Stimulated activated CD4-positive, alpha-beta T cell treated with anti-CD3 and anti-CD28 coated beads, Interleukin-4, amount 100 ng/mL, for 1 hour (primary cell): ENCODE data around the gene STAT2.
"Not testable (repeated sequence)": the region's sequence is repeated elsewhere in the genome, so short reads cannot be mapped to it uniquely, and the experiment has no call there.

Experiments
- DNase-seq: peaks from one replicate; pipeline ENCODE4 v3.0.0-alpha.2; 2020

STAT2 gene

GRCh38 chr12:56359851-56360767, at the start of gene STAT2:
Gene STAT2, minus strand, starts transcription at chr12:56360107. Its CDS starts 3,536 bp downstream, at chr12:56356571.
- peak; percentile 98 for DNase-seq

- DNase-seq, result no peak
Measured at GRCh38 chr12:56408799-56409417, 49.0 kb upstream of the STAT2 start.

DNA sequence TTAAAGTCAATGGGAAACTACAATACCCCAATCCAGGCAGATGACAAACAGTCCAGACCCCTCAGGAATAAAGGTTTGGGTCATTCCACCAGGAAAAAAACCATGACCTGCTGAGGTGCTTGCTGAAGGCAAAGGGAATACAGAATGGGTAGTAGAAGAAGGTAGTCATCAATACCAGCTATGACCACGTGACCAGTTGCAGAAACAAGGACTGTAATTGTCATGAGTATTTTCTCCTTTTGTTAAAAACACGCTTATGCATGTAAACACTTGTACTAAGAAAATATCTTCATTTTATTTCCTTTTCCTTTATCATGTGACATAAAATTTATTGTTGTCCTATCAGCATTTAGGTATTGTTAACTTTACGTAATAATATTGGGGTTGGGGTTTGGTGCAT, 44.3 kb upstream of the STAT2 start:
- DNase-seq, result not testable (repeated sequence)

DNA sequence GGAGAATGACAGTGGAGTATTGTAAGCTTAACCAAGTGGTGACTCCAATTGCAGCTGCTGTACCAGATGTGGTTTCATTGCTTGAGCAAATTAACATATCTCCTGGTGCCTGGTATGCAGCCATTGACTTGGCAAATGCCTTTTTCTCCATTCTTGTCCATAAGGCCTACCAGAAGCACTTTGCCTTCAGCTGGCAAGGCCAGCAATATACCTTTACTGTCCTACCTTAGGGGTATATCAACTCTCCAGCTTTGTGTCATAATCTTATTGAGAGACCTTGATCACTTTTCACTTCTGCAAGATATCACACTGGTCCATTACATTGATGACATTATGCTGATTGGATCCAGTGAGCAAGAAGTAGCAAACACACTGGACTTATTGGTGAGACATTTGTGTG, 41.7 kb upstream of the STAT2 start:
- not testable (repeated sequence) for DNase-seq

- not testable (repeated sequence) for DNase-seq
Measured at GRCh38 chr12:56401125-56401524, 41.2 kb upstream of the STAT2 start.

DNA sequence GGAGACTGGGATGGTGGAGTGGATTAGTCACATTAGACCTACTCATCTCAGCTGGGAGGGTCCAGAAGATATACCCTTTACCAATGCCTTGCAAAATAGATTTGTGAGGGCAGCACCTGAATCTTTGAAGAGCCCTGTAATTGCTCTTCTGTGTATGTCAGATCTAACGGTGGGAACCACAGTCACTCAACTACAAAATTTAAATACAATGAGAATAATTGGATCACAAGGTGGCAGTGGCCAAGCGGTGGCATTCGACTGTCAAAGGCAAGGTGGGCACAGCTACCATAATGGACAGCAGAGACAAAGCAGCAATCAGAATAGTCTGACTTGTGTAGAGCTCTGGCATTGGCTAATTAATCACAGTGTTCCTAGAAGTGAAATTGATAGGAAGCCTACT, 39.6 kb upstream of the STAT2 start:
- not testable (repeated sequence) for DNase-seq

DNA sequence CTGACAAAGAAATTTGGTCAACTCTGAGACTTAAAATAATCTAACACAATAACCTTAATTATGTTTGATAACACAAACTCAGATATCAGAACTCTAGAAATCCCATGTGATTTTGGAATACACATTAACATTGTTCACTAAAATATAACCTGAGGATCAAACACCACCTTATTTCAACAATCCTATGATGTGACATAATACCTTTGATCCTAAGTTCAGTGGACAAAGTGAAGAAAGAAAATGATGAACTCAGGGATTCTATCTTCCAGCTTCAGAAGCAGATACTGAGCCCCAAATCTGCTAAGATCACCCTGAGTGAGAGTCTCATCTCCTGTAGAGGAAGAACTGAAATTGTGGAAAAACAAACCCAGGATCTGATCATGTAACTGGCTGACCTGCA, 38.4 kb upstream of the STAT2 start:
- no peak for DNase-seq

- no peak for DNase-seq
Measured at GRCh38 chr12:56392331-56392730, 32.4 kb upstream of the STAT2 start.

DNA sequence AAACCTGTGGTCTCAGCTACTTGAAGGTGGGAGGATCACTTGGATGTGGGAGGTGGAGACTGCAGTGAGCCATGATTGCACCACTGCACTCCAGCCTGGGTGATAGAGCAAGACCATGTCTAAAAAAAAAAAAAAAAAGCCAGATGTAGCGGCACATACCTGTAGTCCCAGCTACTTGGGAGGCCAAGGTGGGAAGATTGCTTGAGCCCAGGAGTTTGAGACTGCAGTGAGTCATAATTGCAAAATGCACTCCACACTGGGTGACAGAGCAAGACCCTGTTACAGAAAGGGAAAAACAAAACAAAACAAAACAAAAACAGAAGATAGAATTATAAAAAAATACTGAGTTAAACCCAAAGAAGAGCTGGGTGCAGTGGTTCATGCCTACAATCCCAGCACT, 31.8 kb upstream of the STAT2 start:
- no peak for DNase-seq

GRCh38 chr12:56389412-56389811, 29.5 kb upstream of the STAT2 start:
- DNase-seq, result no peak

GRCh38 chr12:56387152-56387736, 27.3 kb upstream of the STAT2 start:
- DNase-seq, result no peak

DNA sequence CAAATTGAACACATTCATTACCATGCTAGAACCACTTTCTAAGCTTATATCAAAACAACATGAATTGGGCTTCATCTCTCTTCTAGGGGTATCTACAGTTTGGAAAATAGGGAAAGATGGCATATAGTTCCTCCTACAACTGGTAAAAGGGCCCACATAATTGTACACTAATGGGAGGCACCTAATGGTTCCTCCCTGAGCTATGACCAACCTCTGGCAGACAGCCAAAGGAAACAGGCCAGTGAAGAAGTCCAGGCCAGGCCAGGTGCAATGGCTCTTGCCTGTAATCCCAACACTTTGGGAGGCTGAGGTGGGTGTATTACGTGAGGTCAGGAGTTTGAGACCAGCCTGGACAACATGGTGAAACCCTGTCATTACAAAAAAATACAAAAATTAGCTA, 26.0 kb upstream of the STAT2 start:
- no peak for DNase-seq

DNA sequence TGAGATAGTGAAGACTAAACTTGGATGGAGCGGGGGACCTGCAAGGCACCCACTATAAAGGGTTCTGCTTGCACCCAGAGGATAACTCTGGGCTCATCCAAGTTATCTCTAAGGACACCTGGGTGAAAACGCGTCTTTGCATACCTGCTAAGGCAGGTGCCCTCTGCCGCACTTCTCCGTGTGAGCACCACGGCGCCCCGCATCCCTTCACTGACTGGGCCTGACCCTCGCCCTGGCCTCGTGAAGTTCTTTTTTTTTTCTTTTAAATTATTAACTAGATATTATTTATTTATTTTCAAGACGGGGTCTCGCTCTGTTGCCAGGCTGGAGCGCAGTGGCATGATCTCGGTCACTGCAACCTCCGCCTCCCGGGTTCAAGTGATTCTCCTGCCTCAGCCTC, 22.7 kb upstream of the STAT2 start:
- no peak for DNase-seq

GRCh38 chr12:56377989-56378316, 18.0 kb upstream of the STAT2 start:
- DNase-seq, result no peak

DNA sequence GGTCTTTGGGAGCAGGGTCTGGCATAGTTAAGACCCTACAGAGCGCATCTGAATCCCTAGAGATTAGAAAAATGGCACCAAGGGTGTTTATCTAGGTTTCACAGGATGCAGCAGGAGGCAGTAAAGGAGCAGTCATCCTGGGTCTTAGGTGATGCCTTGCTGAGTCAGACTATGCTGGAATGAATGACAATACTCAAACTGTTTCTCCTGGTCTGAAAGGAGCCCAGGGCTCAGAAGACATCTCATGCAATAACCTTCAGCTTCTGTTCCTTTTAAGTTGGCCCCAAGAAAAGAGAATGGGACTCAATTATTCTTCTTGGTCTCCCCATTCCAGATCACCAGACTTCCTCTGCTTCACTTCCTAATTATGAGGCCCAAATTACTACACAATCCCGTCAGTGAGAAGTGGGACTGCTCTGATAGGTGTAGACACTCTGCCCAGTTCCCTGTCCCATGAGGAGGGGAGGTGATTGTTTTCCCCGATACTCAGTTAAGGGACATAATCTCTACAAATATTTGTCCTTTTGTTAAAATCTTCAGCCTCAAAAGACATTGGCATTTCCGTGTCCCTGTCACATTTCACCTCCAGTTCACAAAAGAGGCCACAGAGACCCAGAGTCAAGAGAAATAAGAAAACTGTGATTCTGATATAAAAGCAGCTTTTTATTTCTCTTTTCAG, 17.5 kb upstream of the STAT2 start:
- DNase-seq, result no peak

DNA sequence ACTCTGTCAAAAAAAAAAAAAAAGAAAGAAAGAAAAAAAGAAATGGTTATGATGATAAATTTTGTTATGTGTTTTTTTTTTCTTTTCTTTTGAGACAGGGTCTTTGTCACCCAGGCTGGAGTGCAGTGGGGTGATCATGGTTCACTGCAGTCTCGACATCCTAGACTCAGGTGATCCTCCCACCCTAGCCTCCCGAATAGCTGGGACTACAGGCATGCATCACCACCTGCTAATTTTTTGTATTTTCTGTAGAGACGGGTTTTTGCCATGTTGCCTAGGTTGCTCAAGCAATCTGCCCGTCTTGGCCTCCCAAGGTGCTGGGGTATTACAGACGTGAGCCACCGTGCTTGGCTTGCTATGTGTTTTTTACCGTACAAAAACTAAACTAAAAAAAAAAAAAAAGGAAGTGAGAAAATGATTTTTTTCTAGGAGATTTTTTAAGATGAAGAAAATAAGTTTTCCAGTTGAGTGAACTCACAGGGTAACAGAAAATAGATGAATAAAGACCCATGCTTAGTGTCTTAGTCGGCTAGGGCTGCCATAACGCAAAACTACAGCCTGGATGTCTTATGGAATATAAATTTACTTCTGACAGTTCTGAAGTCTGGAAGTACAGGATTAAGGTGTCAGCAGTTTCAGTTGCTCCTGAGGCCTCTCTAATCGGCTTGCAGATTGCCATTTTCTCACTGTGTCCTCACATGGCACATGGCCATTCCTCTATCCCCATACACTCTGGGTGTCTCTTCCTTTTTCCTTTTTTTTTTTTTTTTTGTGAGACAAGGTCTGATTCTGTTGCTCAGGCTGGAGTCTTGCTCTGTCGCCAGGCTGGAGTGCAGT, 15.9 kb upstream of the STAT2 start:
- DNase-seq, result no peak

DNA sequence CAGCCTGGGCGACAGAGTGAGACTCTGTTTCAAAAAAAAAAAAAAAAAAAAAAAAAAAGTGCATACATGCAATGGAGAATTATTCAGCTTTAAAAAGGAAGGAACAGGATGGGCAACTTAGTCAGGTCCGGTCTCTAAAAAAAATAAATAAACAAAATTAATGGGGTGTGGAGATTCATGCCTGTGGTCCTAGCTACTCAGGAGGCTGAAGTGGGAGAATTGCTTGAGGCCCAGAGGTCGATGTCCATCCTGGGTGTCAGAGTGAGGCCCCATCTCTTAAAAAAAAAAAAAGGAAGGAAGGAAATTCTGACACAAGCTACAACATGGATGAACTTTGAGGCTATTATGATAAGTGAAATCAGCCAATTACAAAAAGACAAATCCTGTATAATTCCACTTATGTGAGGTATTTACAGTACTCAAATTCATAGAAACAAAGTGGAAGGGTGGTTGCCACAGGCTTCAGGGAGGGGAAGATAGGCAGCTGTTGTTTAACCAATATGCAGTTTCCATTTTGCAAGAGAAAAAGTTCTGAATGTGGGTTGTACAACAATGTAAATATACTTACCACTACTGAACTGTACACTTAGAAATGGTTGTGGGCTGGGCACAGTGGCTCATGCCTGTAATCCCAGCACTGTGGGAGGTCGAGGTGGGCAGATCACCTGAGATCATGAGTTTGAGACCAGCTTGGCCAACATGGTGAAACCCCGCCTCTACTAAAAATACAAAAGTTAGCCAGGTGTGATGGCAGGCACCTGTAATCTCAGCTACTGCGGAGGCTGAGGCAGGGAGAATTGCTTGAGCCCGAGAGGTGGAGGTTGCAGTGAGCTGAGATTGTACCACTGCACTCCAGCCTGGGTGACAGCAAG, 15.1 kb upstream of the STAT2 start:
- DNase-seq, result no peak

DNA sequence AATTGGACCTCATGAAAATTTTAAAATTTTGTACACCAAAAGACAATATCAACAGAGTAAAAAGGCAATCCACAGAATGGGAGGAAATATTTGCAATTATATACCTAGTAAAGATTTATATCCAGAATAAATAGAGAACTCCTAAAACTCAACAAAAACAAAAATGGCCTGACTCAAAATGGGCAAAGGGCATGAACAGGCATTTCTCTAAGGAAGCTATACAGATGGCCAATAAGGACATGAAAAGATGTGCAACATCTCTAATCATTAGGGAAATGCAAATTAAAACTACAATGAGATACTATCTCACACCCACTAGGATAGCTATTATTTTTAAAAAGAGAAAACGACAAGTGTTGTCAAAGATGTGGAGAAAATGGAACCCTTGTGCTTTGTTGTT, 13.6 kb upstream of the STAT2 start:
- no peak for DNase-seq

DNA sequence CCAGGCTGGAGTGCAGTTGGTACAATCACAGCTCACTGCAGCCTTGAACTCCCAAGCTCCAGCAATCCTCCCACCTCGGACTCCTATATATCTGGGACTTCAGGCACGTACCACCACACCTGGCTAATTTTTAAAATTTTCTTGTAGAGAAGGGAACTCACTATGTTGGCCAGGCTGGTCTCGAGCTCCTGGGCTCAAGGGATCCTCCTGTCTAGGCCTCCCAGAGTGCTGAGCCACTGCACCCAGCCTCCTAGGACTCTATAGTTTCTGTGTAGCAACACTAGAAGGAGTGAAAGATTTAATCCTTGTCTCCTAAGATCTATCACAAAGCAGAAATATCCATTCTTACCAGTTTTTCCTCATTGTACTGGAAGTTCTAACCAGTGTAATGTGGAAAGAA, 7.0 kb upstream of the STAT2 start:
- DNase-seq, result no peak

GRCh38 chr12:56362130-56363059, 2.5 kb upstream of the STAT2 start, which contains the start of gene APOF:
Gene APOF, minus strand, starts transcription at chr12:56362857. Its CDS starts 112 bp downstream, at chr12:56362745.
- no peak for DNase-seq
